AG04449 (cell line): Measurements from ENCODE around the gene THADA.

Experiments used
- CTCF ChIA-PET: fragments of 350-600 bp; formaldehyde crosslinking; extraction: SDS; loops from one replicate; lab custom pipeline; 2021; ENCODE audit warnings: antibody characterized with exemption; lab: Yijun Ruan, JAX
- POLR2A ChIA-PET: fragments of 400-600, 350-600 bp; formaldehyde crosslinking; extraction: SDS; loops from one replicate; lab custom pipeline; 2020; ENCODE audit warnings: antibody characterized with exemption, inconsistent platforms; lab: Yijun Ruan, JAX
- DNase-seq: peaks from one replicate; pipeline ENCODE4 v3.0.0-alpha.2; 2010; ENCODE audit warnings: low read depth, low spot score
- H3K4me3 ChIP-seq: 2 replicates; pipeline ENCODE4 v1.5.1; 2011; ENCODE audit warnings: low read depth, mild to moderate bottlenecking, control low read depth, low read length
- TF ChIP-seq, protein P1 (sequence below): IDR thresholded peaks from one replicate; pipeline ENCODE4 v1.5.1; 2011; ENCODE audit warnings: mild to moderate bottlenecking, moderate library complexity, low read length, control low read depth, inconsistent platforms; ENCODE audit not compliant: insufficient read depth; ENCODE audit errors: missing control alignments

THADA gene

DNA sequence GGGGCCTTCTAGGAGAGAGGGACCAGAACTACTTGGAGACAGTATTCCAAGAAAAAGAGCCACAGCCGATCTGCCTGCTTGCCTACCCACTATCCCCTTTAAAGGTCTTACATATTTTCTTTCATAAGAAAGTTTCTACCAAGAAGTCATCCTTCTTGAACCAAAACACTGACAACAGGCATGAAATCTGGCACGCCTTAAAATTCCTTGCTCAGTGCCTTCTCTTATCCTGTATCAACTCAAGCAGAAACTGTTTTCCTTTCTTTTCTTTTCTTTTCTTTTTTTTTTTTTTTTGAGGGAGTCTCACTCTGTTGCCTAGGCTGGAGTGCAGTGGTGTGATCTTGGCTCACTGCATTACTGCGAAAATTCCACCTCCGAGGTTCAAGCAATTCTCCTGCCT lies 321.1 kb downstream of the THADA start:
- H3K4me3 ChIP-seq: no peak overlapping the region
- no peak for DNase-seq
- CTCF ChIA-PET: interaction anchor here (1.3 kb wide), 1 partner anchor 46 kb away, joined by 4 read pairs; no protein-coding TSS in a partner anchor
- POLR2A ChIA-PET: no interaction called here
- TF ChIP-seq, protein P1, sequence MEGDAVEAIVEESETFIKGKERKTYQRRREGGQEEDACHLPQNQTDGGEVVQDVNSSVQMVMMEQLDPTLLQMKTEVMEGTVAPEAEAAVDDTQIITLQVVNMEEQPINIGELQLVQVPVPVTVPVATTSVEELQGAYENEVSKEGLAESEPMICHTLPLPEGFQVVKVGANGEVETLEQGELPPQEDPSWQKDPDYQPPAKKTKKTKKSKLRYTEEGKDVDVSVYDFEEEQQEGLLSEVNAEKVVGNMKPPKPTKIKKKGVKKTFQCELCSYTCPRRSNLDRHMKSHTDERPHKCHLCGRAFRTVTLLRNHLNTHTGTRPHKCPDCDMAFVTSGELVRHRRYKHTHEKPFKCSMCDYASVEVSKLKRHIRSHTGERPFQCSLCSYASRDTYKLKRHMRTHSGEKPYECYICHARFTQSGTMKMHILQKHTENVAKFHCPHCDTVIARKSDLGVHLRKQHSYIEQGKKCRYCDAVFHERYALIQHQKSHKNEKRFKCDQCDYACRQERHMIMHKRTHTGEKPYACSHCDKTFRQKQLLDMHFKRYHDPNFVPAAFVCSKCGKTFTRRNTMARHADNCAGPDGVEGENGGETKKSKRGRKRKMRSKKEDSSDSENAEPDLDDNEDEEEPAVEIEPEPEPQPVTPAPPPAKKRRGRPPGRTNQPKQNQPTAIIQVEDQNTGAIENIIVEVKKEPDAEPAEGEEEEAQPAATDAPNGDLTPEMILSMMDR: no peak

DNA sequence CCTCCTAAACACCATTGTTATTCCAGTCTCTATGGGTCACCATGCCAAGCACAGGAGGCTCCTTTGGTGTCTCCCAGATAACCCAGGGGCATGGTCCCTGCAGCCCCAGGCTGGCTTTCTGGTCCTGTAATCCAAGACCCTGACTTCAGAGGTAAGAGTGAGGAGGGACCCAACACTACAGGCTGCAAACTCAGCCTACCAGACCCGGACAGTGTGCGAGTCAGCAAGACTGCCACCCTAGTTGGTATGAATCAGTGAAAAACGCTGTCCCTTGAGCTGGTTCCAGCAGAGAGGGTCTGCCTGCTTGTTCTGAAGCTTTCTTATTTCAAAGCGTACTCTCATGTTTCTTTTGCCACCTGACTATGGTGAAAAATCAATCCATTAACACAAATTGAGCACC lies 321.8 kb downstream of the THADA start:
- H3K4me3 ChIP-seq: no peak overlapping the region
- CTCF ChIA-PET: no interaction called here
- TF ChIP-seq, protein P1: no peak
- DNase-seq: no peak
- POLR2A ChIA-PET: no interaction called here

DNA sequence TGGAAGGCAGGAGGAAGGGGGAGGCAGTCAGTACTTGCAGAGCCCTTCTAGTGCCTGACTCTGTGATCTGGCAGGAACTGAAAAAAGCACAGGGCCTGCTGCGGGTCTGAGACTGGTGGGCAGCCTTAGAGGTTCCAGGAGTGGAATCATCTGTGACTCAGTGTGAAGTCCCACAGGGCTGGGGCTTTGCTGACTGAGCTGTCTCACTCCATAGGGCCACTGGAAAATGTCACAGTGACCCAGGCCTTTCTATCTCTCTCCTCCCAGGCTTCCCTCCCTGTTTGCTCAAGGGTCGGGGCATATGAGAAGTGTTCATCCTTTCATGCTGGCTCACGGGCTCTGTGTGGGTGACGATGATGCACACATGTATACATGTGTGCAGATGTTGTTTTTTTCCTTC lies 322.3 kb downstream of the THADA start:
- no peak overlapping the region for H3K4me3 ChIP-seq
- TF ChIP-seq, protein P1: no peak
- CTCF ChIA-PET: no interaction called here
- no peak for DNase-seq
- POLR2A ChIA-PET: no interaction called here

DNA sequence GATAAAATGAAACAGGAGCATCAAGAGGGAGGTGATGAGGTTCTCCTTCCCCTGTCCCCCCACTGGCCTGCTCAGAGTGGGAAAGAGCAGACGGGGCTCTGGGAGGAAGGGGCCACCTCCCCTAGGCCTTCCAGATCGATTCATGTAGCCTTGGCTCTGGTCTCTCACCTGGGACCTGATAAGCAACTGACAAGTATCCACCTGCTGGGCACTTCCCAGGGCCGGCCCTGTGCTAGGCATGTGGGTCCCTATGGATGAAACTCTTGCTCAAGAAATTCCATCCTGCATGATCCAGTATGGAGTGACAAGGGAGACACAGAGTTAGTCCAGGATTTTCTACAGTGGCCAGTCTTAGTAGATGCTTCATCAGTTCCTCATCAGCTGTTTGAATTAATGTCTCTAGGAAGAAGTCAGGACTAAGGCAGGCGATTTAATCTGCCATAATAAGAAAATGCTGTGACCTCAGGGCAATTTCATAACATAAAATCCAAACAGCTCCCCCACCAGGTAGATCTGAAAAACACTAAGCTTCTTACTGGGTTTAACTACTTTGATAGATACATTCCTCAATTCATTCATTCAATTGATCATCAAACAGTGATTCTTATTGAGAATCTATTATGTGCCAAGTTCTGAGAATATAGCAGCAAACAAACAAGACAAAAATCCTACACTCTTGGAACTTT lies 324.8 kb downstream of the THADA start:
- DNase-seq: no peak
- CTCF ChIA-PET: interaction anchor here (3.1 kb wide), 1 partner anchor 214 kb away, joined by 12 read pairs; no protein-coding TSS in a partner anchor
- POLR2A ChIA-PET: no interaction called here
- TF ChIP-seq, protein P1: no peak
- no peak overlapping the region for H3K4me3 ChIP-seq

DNA sequence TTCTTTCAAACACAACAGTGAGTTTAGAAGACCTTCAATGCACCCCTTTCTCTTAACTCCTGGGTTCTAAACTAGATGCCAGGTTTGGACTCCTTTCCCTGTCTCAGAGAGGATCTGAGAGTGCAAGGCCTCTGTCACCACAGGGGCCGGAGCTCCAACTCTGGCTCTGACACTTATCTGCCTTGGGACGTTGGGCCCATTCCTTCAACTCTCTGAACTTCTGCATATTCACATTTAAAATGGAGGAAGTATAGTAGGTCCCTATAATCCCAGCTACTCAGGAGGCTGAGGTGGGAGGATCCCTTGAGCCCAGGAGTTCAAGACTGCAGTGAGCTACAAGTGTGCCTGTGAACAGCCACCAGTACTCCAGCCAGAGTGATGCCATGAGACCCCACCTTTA lies 325.4 kb downstream of the THADA start:
- DNase-seq: no peak
- POLR2A ChIA-PET: no interaction called here
- H3K4me3 ChIP-seq: no peak overlapping the region
- CTCF ChIA-PET: interaction anchor here (1.3 to 3.1 kb wide), 4 partner anchors 26 to 214 kb away, joined by 4 to 12 read pairs (median 7); no protein-coding TSS in a partner anchor
- TF ChIP-seq, protein P1: no peak

DNA sequence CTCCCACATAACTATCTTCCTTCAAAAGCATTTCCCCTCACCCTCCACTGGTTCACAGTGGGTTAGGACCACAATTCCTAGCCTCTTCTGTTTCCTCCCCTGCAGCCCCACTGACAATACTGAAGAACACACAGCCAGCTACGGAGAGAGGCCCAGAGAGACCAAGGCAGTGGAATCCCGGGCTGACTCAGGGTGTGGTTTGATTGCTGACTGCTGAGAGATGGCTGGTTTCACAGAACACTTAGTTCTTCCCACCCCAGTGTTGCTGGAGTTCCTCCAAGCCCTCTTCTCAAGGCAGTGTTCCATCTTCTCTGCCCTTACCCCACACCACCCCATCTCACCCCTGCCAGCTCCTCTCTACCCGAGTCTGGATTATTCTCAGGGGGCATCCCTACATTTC lies 326.1 kb downstream of the THADA start:
- DNase-seq: no peak
- POLR2A ChIA-PET: interaction anchor here (1.0 kb wide), 1 partner anchor 157 kb away, joined by 3 read pairs; no protein-coding TSS in a partner anchor
- CTCF ChIA-PET: interaction anchor here (1.3 to 3.1 kb wide), 4 partner anchors 26 to 215 kb away, joined by 4 to 12 read pairs (median 7); no protein-coding TSS in a partner anchor
- no peak overlapping the region for H3K4me3 ChIP-seq
- TF ChIP-seq, protein P1: no peak
